Activated CD4-positive, CD25-positive, alpha-beta regulatory T cell treated with anti-CD3 and anti-CD28 coated beads, Interleukin-2, amount 50 U/mL, for 16 hours (primary cell): ENCODE data around the gene SLC22A7.
"Not testable (repeated sequence)": the region's sequence is repeated elsewhere in the genome, so short reads cannot be mapped to it uniquely, and the experiment has no call there.

Experiments used
- DNase-seq: peaks from one replicate; pipeline ENCODE4 v3.0.0-alpha.2; 2020; ENCODE audit warnings: low read depth, low spot score

Gene SLC22A7

DNA sequence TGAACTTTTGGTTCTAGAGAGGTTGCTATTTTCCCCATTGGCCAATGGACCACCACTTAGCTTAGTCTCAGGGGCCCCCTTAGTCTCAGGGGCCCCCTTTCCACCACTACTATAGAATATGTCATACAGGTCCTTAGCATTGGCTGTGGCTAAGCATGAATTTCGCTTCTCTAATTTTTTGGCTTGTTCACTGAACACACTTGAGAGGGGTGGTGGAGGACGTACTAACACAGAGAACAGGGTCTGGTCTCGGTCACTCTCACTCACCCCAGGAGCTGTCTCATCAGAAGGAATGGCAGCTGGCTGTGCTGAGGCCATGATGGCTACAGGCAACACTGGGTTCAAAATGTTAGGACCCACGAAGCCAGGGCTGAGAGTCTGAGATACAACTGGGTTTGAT is 41.1 kb downstream of the SLC22A7 start:
- DNase-seq, result no peak

GRCh38 chr6:43346243-43346642 is 48.2 kb downstream of the SLC22A7 start:
- not testable (repeated sequence) for DNase-seq

DNA sequence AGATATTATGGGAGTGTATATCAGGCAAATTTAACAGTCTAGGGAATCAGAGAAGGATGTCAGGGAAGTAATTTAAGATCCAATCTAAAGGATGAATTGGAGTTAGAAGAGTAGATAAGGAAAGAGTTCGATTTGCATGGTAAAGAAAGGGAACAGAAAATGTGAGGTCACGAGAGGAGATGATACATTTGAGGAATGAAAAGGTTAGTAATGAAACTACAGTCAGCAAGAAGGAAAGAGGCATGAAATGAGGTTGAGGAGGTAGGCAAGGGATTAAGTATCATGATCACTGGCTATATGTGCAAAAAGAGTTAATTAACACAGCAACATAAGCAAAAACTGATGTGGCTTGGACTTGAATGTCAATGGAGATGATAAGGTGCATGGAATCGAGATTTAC is 49.0 kb downstream of the SLC22A7 start:
- no peak for DNase-seq

DNA sequence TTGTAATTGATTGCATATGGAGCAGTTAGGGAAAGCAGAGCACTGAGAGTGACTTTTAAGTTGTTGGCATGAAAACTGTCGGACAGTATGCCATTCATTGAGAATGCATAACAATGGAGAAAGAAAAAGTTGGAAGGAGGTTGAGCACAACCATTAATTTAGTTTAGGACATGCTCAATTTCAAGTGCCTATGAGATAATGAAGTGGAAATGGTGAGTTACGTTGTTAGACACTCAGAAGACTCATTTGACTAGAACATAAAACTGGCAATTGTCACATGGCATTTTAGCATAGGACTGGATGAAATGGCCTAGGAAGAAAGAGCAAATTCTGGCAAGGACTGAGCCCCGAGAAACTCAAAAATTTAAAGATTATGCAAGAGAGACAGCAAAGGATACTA is 49.4 kb downstream of the SLC22A7 start:
- no peak for DNase-seq

GRCh38 chr6:43351951-43352350 is 53.9 kb downstream of the SLC22A7 start:
- not testable (repeated sequence) for DNase-seq
